SK-N-SH (cell line): ENCODE measurements around the gene ATM. TPM values are rescaled to one million over a fixed set of nuclear protein-coding genes. Genes with fewer than 3 reads are reported as not detected.

Experiments used
- CTCF ChIA-PET: fragments of 300-600, 350-600 bp; formaldehyde crosslinking; extraction: SDS; loops from one replicate; lab custom pipeline; 2021; lab: Yijun Ruan, JAX
- POLR2A ChIA-PET: fragments of 350-600 bp; sonication (Branson Sonifier 250); formaldehyde crosslinking; extraction: SDS; loops from one replicate; lab custom pipeline; 2020; ENCODE audit warnings: antibody characterized with exemption, inconsistent platforms; lab: Yijun Ruan, JAX
- DNase-seq: peaks from one replicate; pipeline ENCODE4 v3.0.0; 2012
- H2AFZ ChIP-seq: fragments of 200-600 bp; sonication (generic); 2 replicates; pipeline ENCODE4 v1.8.1; 2016; ENCODE audit warnings: antibody characterized with exemption, mild to moderate bottlenecking, low read depth
- H3F3A ChIP-seq: fragments of 200-600 bp; sonication (generic); replicated peaks from 2 replicates; pipeline ENCODE3; 2016; ENCODE audit warnings: antibody characterized with exemption, mild to moderate bottlenecking; ENCODE audit not compliant: insufficient read depth
- H3K27ac ChIP-seq, 2 experiments: fragments of 200-500 bp in 1 of 2; fragments of 200-600 bp in 1 of 2; sonication (Bioruptor generic) in 1 of 2; sonication (generic), shearing (Covaris generic) in 1 of 2; 2 replicates each; pipeline versions ENCODE4 v1.5.1 to v1.6.1; 2014 to 2016; ENCODE audit warnings: low read depth in 2 of 2, inconsistent platforms in 1 of 2, low read length in 1 of 2, mild to moderate bottlenecking in 1 of 2, mixed read lengths in 1 of 2
- H3K27me3 ChIP-seq: fragments of 200-600 bp; sonication (generic), shearing (Covaris generic); 2 replicates; pipeline ENCODE4 v1.6.1; 2016; ENCODE audit warnings: mixed run types; ENCODE audit not compliant: insufficient read depth
- H3K36me3 ChIP-seq, 2 experiments: fragments of 200-500 bp in 1 of 2; fragments of 200-600 bp in 1 of 2; sonication (Bioruptor generic) in 1 of 2; sonication (generic) in 1 of 2; replicated peaks in 1 of 2; 2 replicates each; pipeline versions ENCODE3 to v1.5.1; 2014 to 2016; ENCODE audit warnings: low read length in 1 of 2, mild to moderate bottlenecking in 1 of 2; ENCODE audit not compliant: insufficient read depth in 2 of 2, control insufficient read depth in 1 of 2
- H3K4me1 ChIP-seq, 2 experiments: fragments of 200-500 bp in 1 of 2; fragments of 200-600 bp in 1 of 2; sonication (Bioruptor generic) in 1 of 2; sonication (generic), shearing (Covaris generic) in 1 of 2; 2 replicates each; pipeline versions ENCODE4 v1.5.1 to v1.6.1; 2014 to 2016; ENCODE audit warnings: low read depth in 1 of 2, low read length in 1 of 2, mixed run types in 1 of 2; ENCODE audit not compliant: insufficient read depth in 2 of 2, control insufficient read depth in 1 of 2
- H3K4me2 ChIP-seq: fragments of 200-600 bp; sonication (generic), shearing (Covaris generic); 2 replicates; pipeline ENCODE4 v1.6.1; 2017; ENCODE audit warnings: mixed run types
- H3K4me3 ChIP-seq, 2 experiments: fragments of 200-500 bp in 1 of 2; fragments of 200-600 bp in 1 of 2; sonication (Bioruptor generic) in 1 of 2; sonication (generic), shearing (Covaris generic) in 1 of 2; 2 replicates each; pipeline versions ENCODE4 v1.5.1 to v1.8.1; 2014 to 2016; ENCODE audit warnings: low read depth in 2 of 2, inconsistent platforms in 1 of 2, low read length in 1 of 2, mild to moderate bottlenecking in 1 of 2, mixed read lengths in 1 of 2, moderate library complexity in 1 of 2
- H3K79me2 ChIP-seq: fragments of 200-600 bp; sonication (generic); 2 replicates; pipeline ENCODE4 v1.8.1; 2017; ENCODE audit warnings: mild to moderate bottlenecking; ENCODE audit not compliant: insufficient read depth
- H3K9ac ChIP-seq: fragments of 200-600 bp; sonication (generic); 2 replicates; pipeline ENCODE4 v1.6.1; 2017; ENCODE audit warnings: mixed run types
- H3K9me2 ChIP-seq: fragments of 200-600 bp; sonication (generic); 2 replicates; pipeline ENCODE4 v1.6.1; 2017; ENCODE audit warnings: mixed run types
- H3K9me3 ChIP-seq: fragments of 200-600 bp; sonication (generic); 2 replicates; pipeline ENCODE4 v1.6.1; 2017; ENCODE audit warnings: mixed run types, mild to moderate bottlenecking, moderate library complexity
- H4K20me1 ChIP-seq: fragments of 200-600 bp; sonication (generic); 2 replicates; pipeline ENCODE4 v1.6.1; 2017; ENCODE audit warnings: mild to moderate bottlenecking, mixed run types; ENCODE audit not compliant: insufficient read depth
- CHD2 ChIP-seq: fragments of 150-350 bp; IDR thresholded peaks from 2 replicates; pipeline ENCODE4 v1.6.1; 2018; ENCODE audit warnings: low read length; ENCODE audit not compliant: partially characterized antibody
- FOSL2 ChIP-seq: IDR thresholded peaks from 2 replicates; pipeline ENCODE4 v1.4.0; 2012; ENCODE audit warnings: low read depth, mild to moderate bottlenecking, moderate library complexity, borderline replicate concordance
- FOXM1 ChIP-seq: IDR thresholded peaks from 2 replicates; pipeline ENCODE4 v1.4.0; 2012; ENCODE audit warnings: low read depth, mild to moderate bottlenecking
- GATA2 ChIP-seq: sonication (generic); formaldehyde crosslinking; IDR thresholded peaks from 2 replicates; pipeline ENCODE4 v1.5.0; 2020; ENCODE audit warnings: mild to moderate bottlenecking, missing genetic modification reagents
- JUND ChIP-seq: IDR thresholded peaks from 2 replicates; pipeline ENCODE4 v1.4.0; 2012
- MAX ChIP-seq: IDR thresholded peaks from 2 replicates; pipeline ENCODE4 v1.4.0; 2012; ENCODE audit warnings: low read depth
- MEF2A ChIP-seq: IDR thresholded peaks from 2 replicates; pipeline ENCODE4 v1.4.0; 2012; ENCODE audit warnings: low read depth, borderline replicate concordance
- NFIC ChIP-seq: IDR thresholded peaks from 2 replicates; pipeline ENCODE4 v1.4.0; 2012; ENCODE audit warnings: borderline replicate concordance
- PBX3 ChIP-seq: IDR thresholded peaks from 2 replicates; pipeline ENCODE4; 2012
- RCOR1 ChIP-seq: fragments of 150-350 bp; IDR thresholded peaks from 2 replicates; pipeline ENCODE4 v1.6.1; 2017; ENCODE audit warnings: antibody characterized with exemption, low read length
- REST ChIP-seq: IDR thresholded peaks from 2 replicates; pipeline ENCODE4 v1.6.1; 2012; ENCODE audit warnings: mild to moderate bottlenecking, low read depth, low read length, moderate library complexity
- RFX5 ChIP-seq: IDR thresholded peaks from 2 replicates; pipeline ENCODE4 v1.6.1; 2012; ENCODE audit warnings: mild to moderate bottlenecking, improper control_type of control experiment, low read length
- TAF1 ChIP-seq: IDR thresholded peaks from 2 replicates; pipeline ENCODE4 v1.6.1; 2012; ENCODE audit warnings: low read depth, mild to moderate bottlenecking, low read length, moderate library complexity, borderline replicate concordance
- TCF12 ChIP-seq: IDR thresholded peaks from 2 replicates; pipeline ENCODE4 v1.4.0; 2012
- USF2 ChIP-seq: fragments of 150-350 bp; IDR thresholded peaks from 2 replicates; pipeline ENCODE4 v1.6.1; 2017; ENCODE audit warnings: antibody characterized with exemption, low read length, low read depth, borderline replicate concordance
- WGBS: methylation state at CpG from one replicate; pipeline ENCODE4 v1.1.6; 2017; ENCODE audit warnings: low lambda C conversion rate; 5-methylcytosine and 5-hydroxymethylcytosine counted together
- polyA plus RNA-seq, 3 experiments: library from polyadenylated mRNA; depleted of rRNA; stranded (reverse); fragments of >200 nt; gene quantifications; 2 replicates each; pipeline ENCODE4 v1.2.3, GENCODE V29; 2012

The ATM gene
- polyA plus RNA-seq, 1 of the 3 experiments (the other 2 are of a cell fraction): 14.1 TPM

GRCh38 chr11:108333403-108333899, 110.6 kb downstream of the ATM start:
- Histone ChIP-seq H3K4me3 (no peak overlapping the region), H3K4me2 (no peak overlapping the region), H3F3A (no peaks in the 10 kb centered on the region), H3K79me2 (no peaks in the 10 kb centered on the region), H3K9ac (no peak overlapping the region), H3K4me1 (no peaks in the 10 kb centered on the region), H2AFZ (no peak overlapping the region), H3K9me3 (no peaks in the 10 kb centered on the region), H3K9me2 (no peaks in the 10 kb centered on the region), H4K20me1 (no peaks in the 10 kb centered on the region), H3K36me3 (peaks cover 55 to 84% of the 10 kb centered on the region in 2 experiments), H3K27ac (no peak overlapping the region), H3K27me3 (no peaks in the 10 kb centered on the region)
- ChIA-PET POLR2A (no interaction called here), CTCF (no interaction called here)
- DNase-seq: no peak
- TF ChIP-seq GATA2 (CRISPR knock-in tag): no peak
- WGBS: 98% methylated on average over 2 of the region's 2 CpGs

GRCh38 chr11:108338750-108339149, 115.9 kb downstream of the ATM start:
- Histone ChIP-seq H3K4me3 (no peak overlapping the region), H3F3A (no peaks in the 10 kb centered on the region), H3K36me3 (peaks cover 16 to 49% of the 10 kb centered on the region in 2 experiments), H3K27me3 (no peaks in the 10 kb centered on the region), H3K4me2 (no peak overlapping the region), H4K20me1 (no peaks in the 10 kb centered on the region), H3K9me2 (no peaks in the 10 kb centered on the region), H3K27ac (no peak overlapping the region), H3K9ac (no peak overlapping the region), H2AFZ (no peak overlapping the region), H3K4me1 (no peaks in the 10 kb centered on the region), H3K79me2 (no peaks in the 10 kb centered on the region), H3K9me3 (no peaks in the 10 kb centered on the region)
- DNase-seq: no peak
- ChIA-PET CTCF (no interaction called here), POLR2A (no interaction called here)
- TF ChIP-seq CHD2: no peak
- TF ChIP-seq PBX3: no peak
- no peak for TF ChIP-seq MAX
- no peak for TF ChIP-seq MEF2A
- no peak for TF ChIP-seq TAF1
- no peak for TF ChIP-seq FOSL2
- TF ChIP-seq NFIC: no peak
- no peak for TF ChIP-seq JUND
- no peak for TF ChIP-seq TCF12
- WGBS: 88% methylated on average over 2 of the region's 2 CpGs

GRCh38 chr11:108340973-108341372, 118.1 kb downstream of the ATM start:
- H3K9me2 ChIP-seq: no peaks in the 10 kb centered on the region
- H2AFZ ChIP-seq: no peak overlapping the region
- no peak overlapping the region for H3K27ac ChIP-seq
- H3K4me1 ChIP-seq: no peaks in the 10 kb centered on the region
- no peak overlapping the region for H3K4me3 ChIP-seq
- DNase-seq: no peak
- no peaks in the 10 kb centered on the region for H3K9me3 ChIP-seq
- no peak overlapping the region for H3K9ac ChIP-seq
- ChIA-PET POLR2A (no interaction called here), CTCF (no interaction called here)
- no peaks in the 10 kb centered on the region for H3K79me2 ChIP-seq
- no peaks in the 10 kb centered on the region for H4K20me1 ChIP-seq
- 89% methylated on average over 1 of the region's 1 CpG for WGBS
- no peak overlapping the region for H3K4me2 ChIP-seq
- no peak for TF ChIP-seq USF2
- TF ChIP-seq REST: no peak
- no peak for TF ChIP-seq FOXM1
- no peak for TF ChIP-seq RFX5
- TF ChIP-seq RCOR1: no peak
- peaks cover 18 to 30% of the 10 kb centered on the region in 2 experiments for H3K36me3 ChIP-seq
- H3F3A ChIP-seq: no peaks in the 10 kb centered on the region
- H3K27me3 ChIP-seq: no peaks in the 10 kb centered on the region
